H9 (cell line): ENCODE data around the gene RSAD2. TPM values are rescaled to one million over a fixed set of nuclear protein-coding genes. Genes with fewer than 3 reads are reported as not detected.

ENCODE experiments used
- DNase-seq: peaks from one replicate; pipeline ENCODE4 v3.0.0-alpha.2; 2017
- H2AFZ ChIP-seq: one replicate; pipeline ENCODE4 v1.6.1; 2013; ENCODE audit warnings: mild to moderate bottlenecking, low read length, control low read depth, moderate library complexity
- H2AK5ac ChIP-seq: 2 replicates; pipeline ENCODE4 v1.6.1; 2013; ENCODE audit warnings: low read length, control low read depth, mixed read lengths; ENCODE audit not compliant: insufficient read length
- H2BK120ac ChIP-seq: one replicate; pipeline ENCODE4 v1.6.1; 2013; ENCODE audit warnings: low read depth, mild to moderate bottlenecking, low read length, control low read depth, inconsistent platforms; ENCODE audit not compliant: poor library complexity, severe bottlenecking
- H2BK12ac ChIP-seq: 2 replicates; pipeline ENCODE4 v1.6.1; 2013; ENCODE audit warnings: low read length, control low read depth, mixed read lengths, low read depth; ENCODE audit not compliant: insufficient read length
- H2BK15ac ChIP-seq: 2 replicates; pipeline ENCODE4 v1.6.1; 2013; ENCODE audit warnings: low read depth, low read length, control low read depth
- H2BK20ac ChIP-seq: one replicate; pipeline ENCODE4 v1.6.1; 2013; ENCODE audit warnings: low read depth, mild to moderate bottlenecking, low read length, control low read depth, inconsistent platforms; ENCODE audit not compliant: poor library complexity, severe bottlenecking
- H2BK5ac ChIP-seq: 2 replicates; pipeline ENCODE4 v1.6.1; 2013; ENCODE audit warnings: low read length, control low read depth, mixed read lengths; ENCODE audit not compliant: insufficient read length
- H3K14ac ChIP-seq: 2 replicates; pipeline ENCODE4 v1.6.1; 2013; ENCODE audit warnings: low read length, control low read depth; ENCODE audit not compliant: insufficient read depth
- H3K18ac ChIP-seq: 2 replicates; pipeline ENCODE4 v1.6.1; 2013; ENCODE audit warnings: low read depth, mild to moderate bottlenecking, mixed read lengths, low read length, control low read depth; ENCODE audit not compliant: insufficient read length
- H3K23ac ChIP-seq: 2 replicates; pipeline ENCODE4 v1.6.1; 2013; ENCODE audit warnings: low read length, control low read depth, mixed read lengths, low read depth; ENCODE audit not compliant: insufficient read length
- H3K23me2 ChIP-seq: 2 replicates; pipeline ENCODE4 v1.6.1; 2013; ENCODE audit warnings: low read depth, mild to moderate bottlenecking, mixed read lengths, low read length, control low read depth; ENCODE audit not compliant: insufficient read length, poor library complexity, severe bottlenecking
- H3K27ac ChIP-seq: 2 replicates; pipeline ENCODE4 v1.5.1; 2013; ENCODE audit warnings: low read length, control low read depth, mixed read lengths, low read depth; ENCODE audit not compliant: insufficient read length
- H3K27me3 ChIP-seq: 2 replicates; pipeline ENCODE4 v1.6.1; 2013; ENCODE audit warnings: low read length, control low read depth, inconsistent platforms; ENCODE audit not compliant: insufficient read depth
- H3K4ac ChIP-seq: 2 replicates; pipeline ENCODE4 v1.6.1; 2013; ENCODE audit warnings: low read depth, mild to moderate bottlenecking, control low read depth, inconsistent platforms, low read length, moderate library complexity
- H3K4me1 ChIP-seq: 2 replicates; pipeline ENCODE4 v1.6.1; 2013; ENCODE audit warnings: low read length, control low read depth, inconsistent platforms; ENCODE audit not compliant: insufficient read depth
- H3K4me2 ChIP-seq: 2 replicates; pipeline ENCODE4 v1.6.1; 2013; ENCODE audit warnings: low read length, control low read depth, mixed read lengths; ENCODE audit not compliant: insufficient read length, insufficient read depth
- H3K56ac ChIP-seq: 2 replicates; pipeline ENCODE4 v1.6.1; 2013; ENCODE audit warnings: low read depth, mild to moderate bottlenecking, mixed read lengths, low read length, control low read depth; ENCODE audit not compliant: insufficient read length
- H3K79me1 ChIP-seq: 2 replicates; pipeline ENCODE4 v1.6.1; 2013; ENCODE audit warnings: low read depth, mild to moderate bottlenecking, moderate library complexity, low read length, control low read depth, inconsistent platforms; ENCODE audit not compliant: insufficient read depth, poor library complexity, severe bottlenecking
- H3K79me2 ChIP-seq: 2 replicates; pipeline ENCODE4 v1.6.1; 2013; ENCODE audit warnings: low read length, control low read depth, inconsistent platforms; ENCODE audit not compliant: insufficient read depth
- H3K9ac ChIP-seq: 2 replicates; pipeline ENCODE4 v1.6.1; 2013; ENCODE audit warnings: low read length, control low read depth, mixed read lengths; ENCODE audit not compliant: insufficient read length; ENCODE audit errors: extremely low read depth
- H3K9me3 ChIP-seq: one replicate; pipeline ENCODE4 v1.6.1; 2013; ENCODE audit warnings: low read depth, low read length, inconsistent platforms; ENCODE audit not compliant: control insufficient read depth
- H3T11ph ChIP-seq: one replicate; pipeline ENCODE4 v1.6.1; 2013; ENCODE audit warnings: mild to moderate bottlenecking, low read length, control low read depth, inconsistent platforms
- H4K20me1 ChIP-seq: one replicate; pipeline ENCODE4 v1.6.1; 2013; ENCODE audit not compliant: control insufficient read depth, insufficient read length, insufficient read depth
- H4K5ac ChIP-seq: 2 replicates; pipeline ENCODE4 v1.6.1; 2013; ENCODE audit warnings: low read depth, mild to moderate bottlenecking, mixed read lengths, low read length, control low read depth; ENCODE audit not compliant: insufficient read length
- H4K8ac ChIP-seq: replicated peaks from 2 replicates; pipeline ENCODE4 v1.6.1; 2013; ENCODE audit warnings: low read length, control low read depth, mixed read lengths, low read depth; ENCODE audit not compliant: insufficient read length
- H4K91ac ChIP-seq: 2 replicates; pipeline ENCODE4 v1.6.1; 2013; ENCODE audit warnings: low read depth, mild to moderate bottlenecking, moderate library complexity, mixed read lengths, low read length, control low read depth; ENCODE audit not compliant: insufficient read length
- H3K27ac Mint-ChIP-seq, 3 experiments: 2 replicates in 2 of 3; 3 replicates in 1 of 3; pipeline ENCODE4 v1.8.0; 2020 to 2021; ENCODE audit warnings: mixed read lengths in 3 of 3, mild to moderate bottlenecking in 1 of 3, moderate library complexity in 1 of 3
- H3K27me3 Mint-ChIP-seq: 2 replicates; pipeline ENCODE4 v1.8.0; 2021; ENCODE audit warnings: low read depth, mild to moderate bottlenecking, moderate library complexity, mixed read lengths
- H3K36me3 Mint-ChIP-seq, 3 experiments: 2 replicates in 2 of 3; 3 replicates in 1 of 3; pipeline ENCODE4 v1.8.0; 2020 to 2021; ENCODE audit warnings: low read depth in 3 of 3, mixed read lengths in 3 of 3; ENCODE audit not compliant: insufficient read depth in 1 of 3
- H3K4me1 Mint-ChIP-seq, 2 experiments: 2 replicates each; pipeline ENCODE4 v1.8.0; 2020; ENCODE audit warnings: mixed read lengths in 2 of 2
- H3K4me3 Mint-ChIP-seq, 2 experiments: 2 replicates in 1 of 2; 3 replicates in 1 of 2; pipeline ENCODE4 v1.8.0; 2020 to 2021; ENCODE audit warnings: mild to moderate bottlenecking in 2 of 2, mixed read lengths in 2 of 2, moderate library complexity in 1 of 2
- H3K9me3 Mint-ChIP-seq, 2 experiments: 2 replicates in 1 of 2; 3 replicates in 1 of 2; pipeline ENCODE4 v1.8.0; 2020; ENCODE audit warnings: mild to moderate bottlenecking in 2 of 2, mixed read lengths in 2 of 2, moderate library complexity in 1 of 2
- WGBS: extraction: QIAGEN DNeasy Blood & Tissue Kit; methylation state at CpG from one replicate; pipeline ENCODE4 v1.1.7; 2013; ENCODE audit warnings: missing lambda C conversion rate, low lambda C conversion rate, mixed read lengths; ENCODE audit not compliant: insufficient read length; ENCODE audit errors: extremely low coverage; 5-methylcytosine and 5-hydroxymethylcytosine counted together
- total RNA-seq: library from RNA; stranded (reverse); gene quantifications from 2 replicates; pipeline ENCODE4 v1.2.1, GENCODE V29; 2021
- TF ChIP-seq, protein P1 (sequence below): fragments of 200-600 bp; sonication (generic); conservative IDR thresholded peaks from 3 replicates; pipeline ENCODE4 v1.8.0; 2021; ENCODE audit warnings: antibody characterized with exemption, mild to moderate bottlenecking

Gene RSAD2
- total RNA-seq, 1 experiment from 2014 or later = not detected

DNA sequence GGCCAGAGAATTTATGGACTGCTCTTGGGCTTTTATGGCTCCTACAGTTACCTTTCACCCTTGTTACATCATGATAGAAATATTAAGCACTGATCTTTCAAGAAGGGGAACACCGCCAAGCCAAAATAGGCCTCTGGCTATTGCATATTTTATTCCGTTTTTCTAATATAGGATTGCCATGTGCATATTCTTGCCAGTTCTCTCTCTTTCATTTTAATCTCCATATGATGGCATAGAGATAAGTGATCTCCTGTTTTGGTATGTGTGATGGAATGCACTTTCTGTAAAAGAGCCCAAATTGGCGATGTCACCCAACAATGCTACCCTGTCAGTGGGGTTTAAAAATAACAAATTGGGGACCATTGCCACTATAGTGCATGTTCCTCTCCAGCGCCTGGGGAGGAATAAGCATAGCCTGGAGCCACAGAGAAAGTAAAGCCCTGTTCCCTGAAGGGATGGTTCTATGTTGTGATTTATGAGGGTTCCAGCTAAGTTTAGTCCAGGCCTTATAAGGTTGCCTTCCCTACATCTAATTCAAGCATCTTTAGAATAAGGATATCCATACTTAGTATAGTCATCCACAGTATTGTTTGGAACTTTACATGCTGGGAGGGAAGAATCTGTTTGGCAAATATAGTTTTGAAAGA is 38.8 kb upstream of the RSAD2 start:
- no peak overlapping the region for H3K18ac ChIP-seq
- no peak overlapping the region for H3T11ph ChIP-seq
- no peak overlapping the region for H3K4me2 ChIP-seq
- H3K36me3 Mint-ChIP-seq = peaks cover 1 to 9% (median 2%) of the 10 kb centered on the region in 3 experiments; a peak in 4 of 7 replicates
- no peak overlapping the region for H2BK120ac ChIP-seq
- no peak overlapping the region for H4K8ac ChIP-seq
- no peak overlapping the region for H4K5ac ChIP-seq
- H2AFZ ChIP-seq = no peak overlapping the region
- no peak overlapping the region for H2BK12ac ChIP-seq
- H4K91ac ChIP-seq = no peak overlapping the region
- H4K20me1 ChIP-seq = no peaks in the 10 kb centered on the region
- H3K27ac Mint-ChIP-seq = no peak overlapping the region
- peaks cover 4% of the 10 kb centered on the region for H3K27me3 Mint-ChIP-seq
- no peaks in the 10 kb centered on the region for H3K27me3 ChIP-seq
- DNase-seq = no peak
- no peak overlapping the region for H3K27ac ChIP-seq
- H3K79me1 ChIP-seq = no peaks in the 10 kb centered on the region
- no peaks in the 10 kb centered on the region for H3K79me2 ChIP-seq
- peaks cover 31 to 55% of the 10 kb centered on the region in 2 experiments for H3K9me3 Mint-ChIP-seq
- no peak overlapping the region for H2BK5ac ChIP-seq
- H2BK15ac ChIP-seq = no peak overlapping the region
- no peak overlapping the region for H3K9ac ChIP-seq
- H3K4me1 Mint-ChIP-seq = no peaks in the 10 kb centered on the region
- no peak overlapping the region for H3K23ac ChIP-seq
- H3K23me2 ChIP-seq = no peaks in the 10 kb centered on the region
- no peak overlapping the region for H3K4me3 Mint-ChIP-seq
- no peak overlapping the region for H3K4ac ChIP-seq
- H3K9me3 ChIP-seq = peaks cover 12% of the 10 kb centered on the region
- TF ChIP-seq, protein P1, sequence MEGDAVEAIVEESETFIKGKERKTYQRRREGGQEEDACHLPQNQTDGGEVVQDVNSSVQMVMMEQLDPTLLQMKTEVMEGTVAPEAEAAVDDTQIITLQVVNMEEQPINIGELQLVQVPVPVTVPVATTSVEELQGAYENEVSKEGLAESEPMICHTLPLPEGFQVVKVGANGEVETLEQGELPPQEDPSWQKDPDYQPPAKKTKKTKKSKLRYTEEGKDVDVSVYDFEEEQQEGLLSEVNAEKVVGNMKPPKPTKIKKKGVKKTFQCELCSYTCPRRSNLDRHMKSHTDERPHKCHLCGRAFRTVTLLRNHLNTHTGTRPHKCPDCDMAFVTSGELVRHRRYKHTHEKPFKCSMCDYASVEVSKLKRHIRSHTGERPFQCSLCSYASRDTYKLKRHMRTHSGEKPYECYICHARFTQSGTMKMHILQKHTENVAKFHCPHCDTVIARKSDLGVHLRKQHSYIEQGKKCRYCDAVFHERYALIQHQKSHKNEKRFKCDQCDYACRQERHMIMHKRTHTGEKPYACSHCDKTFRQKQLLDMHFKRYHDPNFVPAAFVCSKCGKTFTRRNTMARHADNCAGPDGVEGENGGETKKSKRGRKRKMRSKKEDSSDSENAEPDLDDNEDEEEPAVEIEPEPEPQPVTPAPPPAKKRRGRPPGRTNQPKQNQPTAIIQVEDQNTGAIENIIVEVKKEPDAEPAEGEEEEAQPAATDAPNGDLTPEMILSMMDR = no peak
- H3K4me1 ChIP-seq = no peaks in the 10 kb centered on the region
- no peak overlapping the region for H3K56ac ChIP-seq
- H2AK5ac ChIP-seq = no peak overlapping the region
- no peak overlapping the region for H2BK20ac ChIP-seq
- WGBS = no CpG with 5 or more reads among the region's 4 CpGs
- H3K14ac ChIP-seq = no peak overlapping the region
